HEK293 (cell line): Measurements from ENCODE around the gene CTXN3.

Source experiments
- CTCF ChIA-PET: fragments of 350-600 bp; formaldehyde crosslinking; extraction: SDS; loops from one replicate; lab custom pipeline; 2021; ENCODE audit warnings: antibody characterized with exemption; lab: Yijun Ruan, JAX
- POLR2A ChIA-PET: fragments of 300-600 bp; formaldehyde crosslinking; extraction: SDS; loops from one replicate; lab custom pipeline; 2020; ENCODE audit warnings: antibody characterized with exemption, inconsistent platforms; lab: Yijun Ruan, JAX
- H3K27ac ChIP-seq: fragments of 200-500 bp; sonication (Bioruptor generic); 2 replicates; pipeline ENCODE4 v1.5.1; 2014; ENCODE audit warnings: low read depth, low read length, control low read depth, inconsistent platforms; ENCODE audit errors: extremely low read depth
- H3K36me3 ChIP-seq, 2 experiments: fragments of 200-500 bp in 1 of 2; sonication (Bioruptor generic) in 1 of 2; 1 replicate in 1 of 2; 2 replicates in 1 of 2; pipeline ENCODE4 v1.5.1; 2014 to 2017; ENCODE audit warnings: inconsistent platforms in 2 of 2, low read length in 2 of 2; ENCODE audit not compliant: control insufficient read depth in 2 of 2, insufficient read depth in 1 of 2
- H3K4me1 ChIP-seq: fragments of 200-500 bp; sonication (Bioruptor generic); 2 replicates; pipeline ENCODE4 v1.5.1; 2014; ENCODE audit warnings: mild to moderate bottlenecking, low read length, inconsistent platforms; ENCODE audit not compliant: control insufficient read depth, insufficient read depth
- H3K4me3 ChIP-seq: 2 replicates; pipeline ENCODE4 v1.5.1; 2011; ENCODE audit warnings: low read depth, mild to moderate bottlenecking, control low read depth, low read length, moderate library complexity
- H3K9me3 ChIP-seq: fragments of 200-500 bp; sonication (Bioruptor generic); 2 replicates; pipeline ENCODE4 v1.5.1; 2014; ENCODE audit warnings: low read depth, low read length, inconsistent platforms; ENCODE audit not compliant: control insufficient read depth, insufficient read depth
- GFI1B ChIP-seq: fragments of 450-650 bp; formaldehyde crosslinking; IDR thresholded peaks from 2 replicates; pipeline ENCODE4 v1.5.1; 2016; ENCODE audit warnings: missing biosample characterization, missing genetic modification characterization
- HOXA7 ChIP-seq: sonication (generic); formaldehyde crosslinking; IDR thresholded peaks from 2 replicates; pipeline ENCODE4 v1.8.1; 2022; ENCODE audit warnings: missing genetic modification reagents, borderline replicate concordance
- KLF16 ChIP-seq: fragments of 450-650 bp; formaldehyde crosslinking; IDR thresholded peaks from 2 replicates; pipeline ENCODE4 v1.5.1; 2017; ENCODE audit warnings: missing biosample characterization, missing genetic modification characterization
- PRDM1 ChIP-seq: fragments of 450-650 bp; formaldehyde crosslinking; IDR thresholded peaks from 2 replicates; pipeline ENCODE4; 2016; ENCODE audit warnings: missing biosample characterization, missing genetic modification characterization
- PRDM6 ChIP-seq: fragments of 450-650 bp; formaldehyde crosslinking; IDR thresholded peaks from 2 replicates; pipeline ENCODE4 v1.5.1; 2017; ENCODE audit warnings: missing biosample characterization, missing genetic modification characterization
- TCF7L2 ChIP-seq: IDR thresholded peaks from 2 replicates; pipeline ENCODE4 v1.6.1; 2011; ENCODE audit warnings: low read depth, mild to moderate bottlenecking, inconsistent platforms, low read length, moderate library complexity, borderline replicate concordance
- WT1 ChIP-seq: fragments of 450-650 bp; formaldehyde crosslinking; IDR thresholded peaks from 2 replicates; pipeline ENCODE4 v1.5.1; 2016; ENCODE audit warnings: missing biosample characterization, missing genetic modification characterization
- YY2 ChIP-seq: fragments of 450-650 bp; formaldehyde crosslinking; IDR thresholded peaks from 2 replicates; pipeline ENCODE4 v1.5.1; 2016; ENCODE audit warnings: missing biosample characterization, missing genetic modification characterization
- ZBTB1 ChIP-seq: fragments of 450-650 bp; formaldehyde crosslinking; IDR thresholded peaks from 2 replicates; pipeline ENCODE4 v1.5.1; 2016; ENCODE audit warnings: missing biosample characterization, missing genetic modification characterization
- ZFHX2 ChIP-seq: fragments of 450-650 bp; formaldehyde crosslinking; conservative IDR thresholded peaks from 2 replicates; pipeline ENCODE4 v1.5.1; 2016; ENCODE audit warnings: missing biosample characterization, missing genetic modification characterization
- ZFP41 ChIP-seq: fragments of 450-650 bp; formaldehyde crosslinking; IDR thresholded peaks from 2 replicates; pipeline ENCODE4 v1.5.1; 2016; ENCODE audit warnings: missing biosample characterization, missing genetic modification characterization, borderline replicate concordance
- ZFP69B ChIP-seq: fragments of 450-650 bp; formaldehyde crosslinking; IDR thresholded peaks from 2 replicates; pipeline ENCODE4 v1.5.1; 2016; ENCODE audit warnings: missing biosample characterization, missing genetic modification characterization
- ZNF133 ChIP-seq: fragments of 450-650 bp; formaldehyde crosslinking; IDR thresholded peaks from 2 replicates; pipeline ENCODE4 v1.5.1; 2016; ENCODE audit warnings: missing biosample characterization, missing genetic modification characterization
- ZNF157 ChIP-seq: fragments of 450-650 bp; formaldehyde crosslinking; IDR thresholded peaks from 2 replicates; pipeline ENCODE4 v1.5.1; 2016; ENCODE audit warnings: missing biosample characterization, missing genetic modification characterization
- ZNF175 ChIP-seq: fragments of 450-650 bp; formaldehyde crosslinking; IDR thresholded peaks from 2 replicates; pipeline ENCODE4 v1.5.1; 2016; ENCODE audit warnings: missing biosample characterization, missing genetic modification characterization
- ZNF223 ChIP-seq: fragments of 450-650 bp; formaldehyde crosslinking; IDR thresholded peaks from 2 replicates; pipeline ENCODE4 v1.5.1; 2016; ENCODE audit warnings: missing biosample characterization, missing genetic modification characterization
- ZNF311 ChIP-seq: fragments of 450-650 bp; formaldehyde crosslinking; IDR thresholded peaks from 2 replicates; pipeline ENCODE4 v1.5.1; 2017; ENCODE audit warnings: missing biosample characterization, missing genetic modification characterization, borderline replicate concordance
- ZNF350 ChIP-seq: fragments of 450-650 bp; formaldehyde crosslinking; IDR thresholded peaks from 2 replicates; pipeline ENCODE4 v1.5.0; 2017; ENCODE audit warnings: missing biosample characterization, mild to moderate bottlenecking, missing genetic modification characterization
- ZNF404 ChIP-seq: fragments of 450-650 bp; formaldehyde crosslinking; IDR thresholded peaks from 2 replicates; pipeline ENCODE4 v1.5.1; 2017; ENCODE audit warnings: missing biosample characterization, missing genetic modification characterization
- ZNF433 ChIP-seq: fragments of 450-650 bp; formaldehyde crosslinking; IDR thresholded peaks from 2 replicates; pipeline ENCODE4 v1.5.1; 2016; ENCODE audit warnings: missing biosample characterization, missing genetic modification characterization, low read depth
- ZNF488 ChIP-seq: fragments of 450-650 bp; formaldehyde crosslinking; IDR thresholded peaks from 2 replicates; pipeline ENCODE4 v1.5.1; 2016; ENCODE audit warnings: missing biosample characterization, missing genetic modification characterization
- ZNF510 ChIP-seq: fragments of 450-650 bp; formaldehyde crosslinking; IDR thresholded peaks from 2 replicates; pipeline ENCODE4 v1.5.1; 2018; ENCODE audit warnings: mild to moderate bottlenecking, missing genetic modification characterization, missing biosample characterization; ENCODE audit not compliant: insufficient replicate concordance
- ZNF571 ChIP-seq: fragments of 450-650 bp; formaldehyde crosslinking; IDR thresholded peaks from 2 replicates; pipeline ENCODE4 v1.5.0; 2017; ENCODE audit warnings: missing biosample characterization, missing genetic modification characterization
- ZNF660 ChIP-seq: fragments of 450-650 bp; IDR thresholded peaks from 2 replicates; pipeline ENCODE4 v1.5.1; 2018; ENCODE audit warnings: missing biosample characterization, mild to moderate bottlenecking, missing genetic modification characterization
- ZNF776 ChIP-seq: fragments of 450-650 bp; formaldehyde crosslinking; IDR thresholded peaks from 2 replicates; pipeline ENCODE4 v1.5.0; 2017; ENCODE audit warnings: missing biosample characterization, missing genetic modification characterization, borderline replicate concordance

CTXN3 gene

GRCh38 chr5:127686424-127686823, 37.5 kb downstream of the CTXN3 start:
- Histone ChIP-seq H3K4me1 (no peaks in the 10 kb centered on the region), H3K27ac (no peak overlapping the region), H3K4me3 (no peak overlapping the region)
- POLR2A ChIA-PET = no interaction called here
- CTCF ChIA-PET = no interaction called here
- TF ChIP-seq ZNF133 (tag by site-specific recombination) (no peak), ZNF488 (tag by site-specific recombination) (no peak), ZBTB1 (tag by site-specific recombination) (no peak), ZFP69B (tag by site-specific recombination) (no peak), KLF16 (tag by site-specific recombination) (no peak)
- TF ChIP-seq, all 188 proteins: peak for 0
- Histone ChIP-seq H3K9me3 (no peaks in the 10 kb centered on the region), H3K36me3 (no peaks in the 10 kb centered on the region)

- Histone ChIP-seq H3K4me3 (no peak overlapping the region), H3K9me3 (no peaks in the 10 kb centered on the region), H3K27ac (no peak overlapping the region), H3K36me3 (no peaks in the 10 kb centered on the region), H3K4me1 (peaks cover 11% of the 10 kb centered on the region)
- ChIA-PET POLR2A (no interaction called here), CTCF (no interaction called here)
- TF ChIP-seq ZNF223 (tag by site-specific recombination) = no peak
- TF ChIP-seq TCF7L2 = no peak
- no peak for TF ChIP-seq ZFHX2
- no peak for TF ChIP-seq ZNF510
- TF ChIP-seq ZFP41 (tag by site-specific recombination) = no peak
- TF ChIP-seq PRDM6 (tag by site-specific recombination) = no peak
- TF ChIP-seq ZNF157 (tag by site-specific recombination) = no peak
- TF ChIP-seq ZNF350 (tag by site-specific recombination) = no peak
- no peak for TF ChIP-seq ZNF776
- TF ChIP-seq YY2 = no peak
- no peak for TF ChIP-seq GFI1B (tag by site-specific recombination)
- TF ChIP-seq ZNF311 = no peak
- TF ChIP-seq WT1 (tag by site-specific recombination) = no peak
- no peak for TF ChIP-seq PRDM1 (tag by site-specific recombination)
- no peak for TF ChIP-seq ZNF404 (tag by site-specific recombination)
- TF ChIP-seq ZNF571 (tag by site-specific recombination) = no peak
- no peak for TF ChIP-seq ZNF433
- TF ChIP-seq ZNF175 (tag by site-specific recombination) = no peak
- TF ChIP-seq ZNF660 (tag by site-specific recombination) = no peak
- TF ChIP-seq HOXA7 (CRISPR knock-in tag) = no peak
These were observed 45.8 kb downstream of the CTXN3 start for GRCh38 chr5:127694518-127695171.
